Ramos (cell line): ENCODE measurements around the gene LRRC17.

ENCODE experiments used
- in situ Hi-C: fragments of 300-500 bp; cut with MboI; formaldehyde crosslinking; loops from one replicate; pipeline ENCODE4 v1.14.3; 2022; ENCODE audit warnings: low sequenced_read_pairs; ENCODE audit not compliant: unreplicated experiment

LRRC17 gene

DNA sequence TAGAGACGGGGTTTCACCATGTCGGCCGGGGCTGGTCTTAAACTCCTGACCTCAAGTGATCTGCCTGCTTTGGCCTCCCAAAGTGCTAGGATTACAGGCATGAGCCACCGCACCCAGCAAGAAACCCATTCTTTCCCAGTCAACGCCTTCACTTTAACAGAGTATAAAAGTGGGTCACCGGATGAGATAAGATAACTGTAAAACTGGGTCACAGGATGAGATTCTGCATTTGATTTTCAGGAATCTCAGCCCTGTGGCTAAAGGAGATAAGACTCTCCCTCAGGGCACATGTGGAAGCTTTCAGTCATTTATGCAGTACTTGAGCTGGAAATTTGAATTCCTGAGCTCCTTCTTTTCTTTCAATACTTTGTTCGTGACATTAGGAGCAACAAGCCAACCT lies 70.8 kb downstream of the LRRC17 start:
- in situ Hi-C loops, result no loop called here

DNA sequence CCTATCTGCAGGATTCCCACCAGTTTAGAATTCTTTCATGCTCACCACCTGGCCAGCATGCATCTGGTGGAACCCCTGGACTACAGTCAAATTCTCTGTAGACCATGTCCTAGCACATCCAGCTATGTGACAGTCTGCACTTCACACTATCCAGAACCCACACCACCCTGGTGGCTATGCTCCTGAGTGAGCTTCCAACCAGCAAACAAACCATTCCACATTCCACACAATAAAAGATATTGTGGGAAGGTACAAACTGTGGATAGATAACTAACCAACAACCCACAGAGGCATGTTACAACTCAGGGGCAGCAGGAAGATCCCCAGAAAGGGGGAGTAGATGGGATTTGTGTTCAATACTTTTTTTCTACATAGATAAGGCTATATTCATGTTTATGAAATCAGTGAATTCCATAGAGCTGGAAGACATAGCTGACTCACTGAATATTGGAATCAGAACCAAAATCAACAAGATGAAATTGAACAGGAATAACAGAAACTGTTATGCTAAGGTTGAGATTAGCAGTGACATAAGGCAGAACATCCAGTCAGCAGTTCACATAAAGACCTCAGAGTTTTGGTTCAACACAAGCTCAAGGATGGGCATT lies 72.5 kb downstream of the LRRC17 start:
- in situ Hi-C loops, result no loop called here

DNA sequence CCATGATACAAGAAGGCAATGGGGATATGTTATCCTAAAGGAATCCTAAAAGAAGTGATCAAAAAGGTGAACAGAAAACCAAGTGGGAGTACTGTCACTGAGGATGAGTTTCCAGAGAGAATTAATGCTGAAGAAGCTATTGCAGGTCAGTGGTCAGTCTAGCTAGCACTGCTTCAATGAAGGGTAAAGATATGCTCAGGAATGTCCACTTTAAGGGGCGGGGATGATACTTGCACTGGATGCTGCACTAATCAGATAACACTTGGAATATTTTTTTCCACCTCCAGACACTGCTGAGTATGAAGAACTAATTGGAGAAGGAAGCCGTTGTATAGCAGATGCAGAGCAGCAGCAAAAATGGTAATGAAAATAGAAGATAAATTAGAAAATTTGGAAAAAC lies 75.3 kb downstream of the LRRC17 start:
- in situ Hi-C loops, result no loop called here

DNA sequence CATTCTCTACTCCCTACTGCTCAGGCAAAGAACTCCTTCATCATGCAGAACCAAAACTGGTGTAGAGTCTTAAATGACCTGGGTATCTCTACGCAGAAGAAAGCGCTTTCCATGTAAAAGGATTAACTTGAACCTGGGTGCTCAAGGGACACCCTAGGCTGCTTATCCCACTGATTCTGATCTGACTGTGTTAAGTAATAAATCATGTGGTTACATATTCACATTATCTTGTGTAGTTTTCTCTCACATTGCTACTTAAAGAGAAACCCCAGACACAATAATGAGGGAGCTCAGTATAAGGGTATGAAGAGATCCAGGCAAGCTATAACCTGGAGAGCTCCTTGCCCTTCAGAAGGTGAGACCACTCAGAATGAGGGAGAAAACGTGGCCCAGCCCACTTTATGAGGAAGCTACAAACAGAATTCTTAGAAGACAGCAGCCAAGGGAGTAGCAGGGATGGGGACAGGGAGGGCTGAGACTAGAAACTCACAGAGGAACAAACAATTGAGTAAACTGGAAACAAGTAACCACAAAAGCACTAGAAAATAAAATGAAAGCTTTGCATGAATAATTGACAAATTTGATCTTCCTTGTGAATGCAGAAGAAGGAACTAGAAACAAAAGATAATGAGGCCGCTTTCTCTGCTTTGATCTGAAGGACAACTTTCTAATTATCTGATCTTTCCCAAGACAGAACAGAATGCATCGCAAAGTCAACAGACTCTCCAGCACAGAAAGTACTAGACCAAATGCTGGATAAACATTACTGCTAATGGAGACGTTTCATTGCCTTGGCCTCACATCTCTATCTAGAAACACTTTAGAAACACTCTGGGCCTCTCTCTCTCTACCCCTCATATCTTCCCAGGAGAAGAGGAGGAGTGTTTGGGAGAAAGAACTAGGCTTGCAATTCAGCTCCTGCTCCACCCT lies 76.1 kb downstream of the LRRC17 start:
- in situ Hi-C loops, result no loop called here

DNA sequence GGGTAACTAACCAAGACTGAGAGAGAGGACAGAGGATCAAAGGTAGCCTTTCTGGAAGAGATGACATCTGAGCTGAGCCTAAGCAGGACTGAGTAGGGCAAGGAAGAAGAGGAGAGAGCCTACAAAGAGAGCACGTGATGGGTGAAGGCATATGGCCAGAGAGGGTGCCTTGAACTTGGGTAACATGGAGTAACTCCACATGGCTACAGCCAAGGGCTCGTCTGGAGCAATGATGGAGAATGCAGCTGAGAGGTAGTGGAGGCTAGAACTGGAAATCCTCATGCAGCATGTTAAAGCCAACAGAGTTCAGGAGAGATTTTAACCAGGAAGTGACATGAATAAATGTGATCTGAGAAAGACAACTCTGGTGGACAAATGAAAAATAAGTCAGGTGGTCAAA lies 77.8 kb downstream of the LRRC17 start:
- in situ Hi-C loops, result no loop called here

DNA sequence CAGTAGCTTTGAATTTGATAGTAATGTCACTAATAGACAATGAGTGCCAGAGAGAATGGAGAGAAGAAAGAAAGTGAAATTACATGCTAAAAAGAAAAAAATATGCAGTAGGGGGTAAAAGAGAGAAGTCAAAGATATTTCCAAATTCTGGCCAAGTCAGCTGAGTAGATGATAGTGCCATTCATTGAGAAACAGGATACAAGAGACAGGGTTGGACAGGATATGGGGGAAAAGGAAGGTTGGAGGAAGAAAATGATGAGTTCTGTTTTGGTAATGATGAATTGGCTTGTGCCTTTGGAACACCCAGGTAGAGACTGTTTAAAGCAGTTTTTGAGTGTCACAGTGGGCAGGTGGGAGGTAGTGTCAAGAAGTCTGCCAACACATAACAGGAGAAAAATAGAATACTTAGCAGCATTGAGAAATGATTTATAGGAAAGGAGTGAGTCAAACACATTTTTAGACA lies 78.3 kb downstream of the LRRC17 start:
- in situ Hi-C loops, result no loop called here

DNA sequence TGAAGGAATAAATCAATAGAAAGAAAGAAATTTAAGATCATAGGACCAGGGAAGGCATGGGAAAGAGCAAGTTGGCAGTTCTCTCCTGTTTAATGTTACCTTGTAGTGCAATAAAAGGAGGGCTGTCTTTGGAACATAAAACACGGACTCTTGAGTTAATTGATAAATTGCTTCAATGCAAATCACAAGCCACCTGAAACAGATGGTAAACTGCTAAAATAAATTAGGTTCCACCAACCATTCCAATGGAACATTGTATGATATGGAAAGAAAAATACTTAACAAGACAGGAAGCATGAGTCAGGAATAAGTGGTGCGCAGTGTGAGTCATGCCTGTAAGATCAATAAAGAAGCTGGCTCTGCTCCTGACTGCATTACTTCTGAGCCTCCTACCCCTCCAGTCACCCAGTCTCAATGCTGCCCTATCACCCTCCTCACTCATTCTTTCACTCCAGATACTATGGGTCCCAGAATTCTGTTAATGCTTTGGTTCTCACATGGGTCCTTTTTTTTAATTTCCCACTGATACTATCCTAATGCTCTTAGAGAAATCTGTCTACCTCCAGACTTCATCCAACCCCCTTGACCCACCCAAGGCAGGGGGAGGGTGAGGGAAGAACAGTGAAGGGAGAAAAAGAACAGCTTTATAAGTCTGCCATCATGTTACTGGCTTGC lies 78.9 kb downstream of the LRRC17 start:
- in situ Hi-C loops, result no loop called here

DNA sequence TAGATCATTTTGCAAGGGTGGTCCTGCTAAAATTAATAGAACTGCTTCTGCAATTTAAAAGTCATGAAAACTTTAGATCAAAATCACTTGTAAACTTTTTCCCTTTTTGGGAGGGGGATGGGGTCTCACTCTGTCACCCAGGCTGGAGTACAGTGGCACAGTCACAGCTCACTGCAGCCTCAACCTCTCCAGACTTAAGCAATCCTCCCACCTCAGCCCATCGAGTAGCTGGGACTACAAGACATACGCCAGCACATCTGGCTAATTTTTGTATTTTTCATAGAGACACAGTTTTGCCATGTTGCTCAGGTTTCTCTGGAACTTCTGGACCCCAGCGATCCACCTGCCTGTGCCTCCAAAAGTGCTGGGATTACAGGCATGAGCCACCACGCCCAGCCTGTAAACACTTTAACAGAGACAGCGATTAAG lies 79.7 kb downstream of the LRRC17 start:
- in situ Hi-C loops, result no loop called here

DNA sequence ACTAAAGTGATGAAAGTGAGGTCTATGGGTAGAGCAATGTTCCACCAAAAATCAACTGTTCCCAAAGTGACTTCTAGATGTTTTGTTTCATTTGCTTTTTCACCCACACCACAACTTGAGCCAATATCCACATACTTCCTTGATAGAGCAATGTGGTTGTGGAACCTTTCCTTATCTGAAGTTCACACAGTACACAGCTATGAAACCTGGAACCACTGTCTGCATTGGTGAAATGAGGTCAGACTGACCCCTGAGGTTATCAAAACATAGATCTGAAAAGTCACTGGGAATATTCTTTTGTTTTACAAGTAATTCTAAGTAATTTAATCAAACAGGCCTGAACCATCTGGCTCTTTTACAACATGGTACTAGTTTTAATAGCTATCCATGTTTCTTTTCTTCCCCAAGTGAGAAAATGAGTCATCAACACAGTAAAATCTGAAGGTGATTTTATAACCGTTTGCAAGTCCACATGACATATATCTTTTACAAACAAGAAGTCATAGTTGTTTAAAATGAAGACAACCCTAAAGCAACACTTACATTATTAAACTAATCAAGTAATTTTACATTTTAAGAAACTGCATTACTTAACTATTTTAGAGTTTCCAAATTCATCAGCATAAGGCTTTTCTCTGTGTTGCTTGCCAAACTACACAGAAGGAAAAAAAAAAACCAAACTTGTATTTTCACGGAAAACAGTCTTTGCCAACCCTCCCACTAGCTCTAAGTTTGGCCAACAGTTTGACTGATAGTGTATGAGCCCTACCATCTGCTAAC lies 80.3 kb downstream of the LRRC17 start:
- in situ Hi-C loops, result no loop called here

DNA sequence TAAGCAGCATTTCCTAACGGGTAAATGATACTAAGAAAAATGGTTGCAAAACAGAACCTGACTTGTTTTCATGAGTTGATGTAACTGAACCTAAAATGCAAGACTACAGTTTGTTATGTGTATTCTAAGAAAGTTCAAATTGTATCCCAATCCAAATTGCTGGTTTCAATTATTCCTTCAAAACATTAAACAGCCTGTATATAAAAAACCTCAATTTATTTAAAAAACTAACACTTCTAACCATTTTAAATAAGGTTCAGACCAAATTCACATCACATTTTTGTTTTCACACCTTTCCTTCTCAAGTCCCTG lies 80.9 kb downstream of the LRRC17 start:
- in situ Hi-C loops, result no loop called here

DNA sequence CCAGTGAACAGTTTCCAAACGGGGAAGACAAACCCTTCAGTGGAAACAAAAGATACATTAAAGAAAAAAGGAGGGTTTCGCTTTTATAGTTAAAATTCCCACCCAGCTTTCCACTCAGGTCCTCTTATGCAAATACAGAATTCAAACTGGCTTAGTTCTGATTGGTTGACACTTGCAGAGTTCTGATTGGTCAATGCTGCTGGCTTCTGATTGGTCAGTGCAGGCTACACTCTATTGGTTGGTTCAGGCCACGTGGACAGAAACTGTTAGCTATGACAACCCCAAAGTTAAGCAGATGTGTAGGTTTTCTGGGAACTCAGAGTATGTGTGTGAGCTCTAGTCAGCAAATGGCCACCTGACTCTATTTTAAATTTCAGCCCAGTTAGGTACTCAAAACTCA lies 81.8 kb downstream of the LRRC17 start:
- in situ Hi-C loops, result no loop called here
